AG09319 (cell line): Measurements from ENCODE around the gene TMEM238.
"Not testable (repeated sequence)": the region's sequence is repeated elsewhere in the genome, so short reads cannot be mapped to it uniquely, and the experiment has no call there.

Experiments used
- DNase-seq: peaks from one replicate; pipeline ENCODE4 v3.0.0-alpha.2; 2010; ENCODE audit warnings: low read depth; ENCODE audit errors: extremely low read depth
- TF ChIP-seq, protein P1 (sequence below): IDR thresholded peaks from 2 replicates; pipeline ENCODE4 v1.5.1; 2011; ENCODE audit warnings: low read depth, mild to moderate bottlenecking, inconsistent platforms, low read length, moderate library complexity

Gene TMEM238

GRCh38 chr19:55407800-55408532 lies 23.9 kb upstream of the TMEM238 start:
- TF ChIP-seq, protein P1, sequence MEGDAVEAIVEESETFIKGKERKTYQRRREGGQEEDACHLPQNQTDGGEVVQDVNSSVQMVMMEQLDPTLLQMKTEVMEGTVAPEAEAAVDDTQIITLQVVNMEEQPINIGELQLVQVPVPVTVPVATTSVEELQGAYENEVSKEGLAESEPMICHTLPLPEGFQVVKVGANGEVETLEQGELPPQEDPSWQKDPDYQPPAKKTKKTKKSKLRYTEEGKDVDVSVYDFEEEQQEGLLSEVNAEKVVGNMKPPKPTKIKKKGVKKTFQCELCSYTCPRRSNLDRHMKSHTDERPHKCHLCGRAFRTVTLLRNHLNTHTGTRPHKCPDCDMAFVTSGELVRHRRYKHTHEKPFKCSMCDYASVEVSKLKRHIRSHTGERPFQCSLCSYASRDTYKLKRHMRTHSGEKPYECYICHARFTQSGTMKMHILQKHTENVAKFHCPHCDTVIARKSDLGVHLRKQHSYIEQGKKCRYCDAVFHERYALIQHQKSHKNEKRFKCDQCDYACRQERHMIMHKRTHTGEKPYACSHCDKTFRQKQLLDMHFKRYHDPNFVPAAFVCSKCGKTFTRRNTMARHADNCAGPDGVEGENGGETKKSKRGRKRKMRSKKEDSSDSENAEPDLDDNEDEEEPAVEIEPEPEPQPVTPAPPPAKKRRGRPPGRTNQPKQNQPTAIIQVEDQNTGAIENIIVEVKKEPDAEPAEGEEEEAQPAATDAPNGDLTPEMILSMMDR = no peak
- peak; percentile 99 for DNase-seq

GRCh38 chr19:55407550-55407799 lies 23.4 kb upstream of the TMEM238 start, which contains the start of gene UBE2S:
Gene UBE2S (minus strand): TSS chr19:55407788. CDS start chr19:55407589, 199 bp downstream.
- DNase-seq = not testable (repeated sequence)

DNA sequence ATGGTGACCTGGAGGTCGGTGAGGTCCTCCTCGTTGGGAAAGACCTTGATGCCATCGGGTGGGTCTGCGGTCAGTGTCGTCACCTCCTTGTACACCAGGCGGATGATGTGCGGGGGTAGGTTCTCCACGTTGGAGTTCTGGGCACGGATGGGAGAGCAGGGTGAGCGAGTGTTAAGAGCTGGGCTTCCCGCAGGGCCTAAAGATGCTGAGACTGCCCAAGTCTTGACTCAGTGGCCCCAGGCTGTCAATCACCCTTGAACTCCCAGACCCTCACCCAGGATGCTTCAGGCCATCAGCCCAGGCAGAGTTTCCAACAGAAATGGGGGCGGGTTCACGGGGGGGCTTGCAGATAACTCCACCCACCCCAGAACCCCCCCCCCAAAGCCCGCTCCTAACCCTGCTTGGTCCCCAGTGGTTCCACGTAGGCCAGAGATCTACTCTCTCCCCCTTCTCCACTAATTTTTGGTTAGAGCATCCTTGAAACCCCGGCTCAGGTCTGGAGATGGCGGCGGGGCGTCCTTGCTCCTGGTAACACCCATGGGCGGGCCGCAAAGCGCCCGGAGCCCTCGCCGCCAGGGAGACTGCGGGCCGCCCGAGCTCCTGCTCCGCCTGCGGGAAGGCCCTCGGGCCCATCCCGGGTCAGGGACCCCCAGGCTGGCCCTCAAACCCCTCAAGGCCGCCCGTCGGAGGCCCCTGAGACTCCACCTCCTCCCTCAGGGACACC lies 22.9 kb upstream of the TMEM238 start:
- DNase-seq = no peak

DNA sequence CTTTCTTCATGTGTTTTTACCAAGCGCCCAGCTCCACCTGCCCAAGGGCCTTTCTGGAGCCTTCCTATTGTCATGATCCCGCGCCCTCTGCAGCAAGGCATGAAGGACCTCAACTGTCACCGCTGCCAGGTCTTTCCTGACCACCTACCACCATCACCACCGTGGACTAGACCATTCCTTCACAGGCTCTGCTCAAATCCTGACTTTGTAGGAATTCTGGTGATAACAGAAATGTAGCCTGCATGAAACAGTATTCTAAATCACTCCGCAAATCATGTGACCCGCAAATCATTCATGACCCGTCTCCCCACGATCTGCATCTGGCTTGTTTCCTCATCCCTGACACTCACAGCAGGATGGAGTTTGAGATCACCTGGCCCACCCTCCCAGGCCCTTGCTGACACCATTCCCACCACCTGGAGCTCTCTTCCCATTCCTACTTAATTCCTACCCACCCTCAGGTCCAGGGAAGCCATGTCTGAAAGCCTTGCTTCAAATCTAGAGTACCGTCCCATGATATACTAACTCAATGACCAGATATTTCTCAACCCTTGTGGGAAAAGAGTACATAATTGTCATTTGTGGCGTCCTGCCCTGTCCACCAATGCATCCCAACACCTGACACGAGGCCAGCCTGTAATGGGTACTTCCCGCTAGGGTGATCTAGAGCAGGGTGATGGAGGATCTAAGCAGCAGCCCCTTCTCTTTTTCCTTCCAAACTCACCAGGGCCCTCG lies 22.2 kb upstream of the TMEM238 start:
- DNase-seq = no peak
- TF ChIP-seq, protein P1 = no peak

More for the DNA sequence above, 22.9 kb upstream of the TMEM238 start:
- TF ChIP-seq, protein P1 = no peak

- TF ChIP-seq, protein P1 = no peak
- DNase-seq = no peak
Measured at GRCh38 chr19:55405638-55406037, 21.5 kb upstream of the TMEM238 start.

- TF ChIP-seq, protein P1 = no peak
- DNase-seq = no peak
Measured at GRCh38 chr19:55402509-55402908, 18.4 kb upstream of the TMEM238 start.

GRCh38 chr19:55401390-55401789 lies 17.3 kb upstream of the TMEM238 start:
- DNase-seq = not testable (repeated sequence)
